K562 (cell line): Measurements from ENCODE around the gene NDUFS8. TPM values are rescaled to one million over a fixed set of nuclear protein-coding genes. Genes with fewer than 3 reads are reported as not detected.

Experiments
- CREB1 ChIP-seq, 2 experiments: sonication (generic) in 1 of 2; formaldehyde crosslinking in 1 of 2; IDR thresholded peaks; 2 replicates each; pipeline versions ENCODE4 v1.6.1 to v1.8.0; 2012 to 2022; ENCODE audit warnings: inconsistent platforms in 1 of 2, mild to moderate bottlenecking in 1 of 2, missing genetic modification reagents in 1 of 2, moderate library complexity in 1 of 2
- CTBP1 ChIP-seq: fragments of 450-650 bp; IDR thresholded peaks from 2 replicates; pipeline ENCODE4 v1.6.1; 2016; ENCODE audit warnings: borderline replicate concordance
- EGR1 ChIP-seq: fragments of 450-650 bp; conservative IDR thresholded peaks from 2 replicates; pipeline ENCODE4 v1.6.1; 2017; ENCODE audit warnings: mild to moderate bottlenecking
- FOXP1 ChIP-seq: sonication (generic); formaldehyde crosslinking; IDR thresholded peaks from 2 replicates; pipeline ENCODE4 v1.8.0; 2022; ENCODE audit warnings: mild to moderate bottlenecking, missing genetic modification reagents
- HDGF ChIP-seq: fragments of 450-650 bp; IDR thresholded peaks from 2 replicates; pipeline ENCODE4 v1.6.1; 2016
- HIVEP1 ChIP-seq: fragments of 250-450 bp; sonication (Bioruptor Pico); IDR thresholded peaks from 2 replicates; pipeline ENCODE4 v1.4.0; 2020; ENCODE audit warnings: mild to moderate bottlenecking
- HNRNPLL ChIP-seq: fragments of 200-400 bp; formaldehyde crosslinking; IDR thresholded peaks from 2 replicates; pipeline ENCODE4 v1.6.1; 2017; ENCODE audit warnings: low read length, low read depth, mild to moderate bottlenecking; ENCODE audit not compliant: poor library complexity, severe bottlenecking
- MAZ ChIP-seq, 2 experiments: fragments of 450-650 bp in 1 of 2; sonication (generic) in 1 of 2; formaldehyde crosslinking; IDR thresholded peaks in 1 of 2; conservative IDR thresholded peaks in 1 of 2; 2 replicates each; pipeline versions ENCODE4 v1.4.0 to v1.5.0; 2020; ENCODE audit warnings: mild to moderate bottlenecking in 1 of 2, missing genetic modification reagents in 1 of 2
- NFIC ChIP-seq: fragments of 450-650 bp; IDR thresholded peaks from 2 replicates; pipeline ENCODE4 v1.6.1; 2017; ENCODE audit warnings: mild to moderate bottlenecking, inconsistent platforms
- POLR3G ChIP-seq: IDR thresholded peaks from 2 replicates; pipeline ENCODE4 v1.6.1; 2011; ENCODE audit not compliant: insufficient read length, insufficient replicate concordance; ENCODE audit errors: extremely low read depth
- PTTG1 ChIP-seq: fragments of 450-650 bp; IDR thresholded peaks from 2 replicates; pipeline ENCODE4 v1.6.1; 2016; ENCODE audit warnings: low read depth, mild to moderate bottlenecking, missing genetic modification characterization, missing compliant biosample characterization
- RFX7 ChIP-seq: fragments of 250-450 bp; sonication (Bioruptor Pico); IDR thresholded peaks from 2 replicates; pipeline ENCODE4 v1.5.1; 2021; ENCODE audit warnings: mild to moderate bottlenecking
- SETDB1 ChIP-seq: IDR thresholded peaks from one replicate; pipeline ENCODE4 v1.6.1; 2012; ENCODE audit warnings: low read length, control low read depth, inconsistent platforms
- TAF7 ChIP-seq: fragments of 450-650 bp; IDR thresholded peaks from 2 replicates; pipeline ENCODE4 v1.6.1; 2016; ENCODE audit warnings: missing genetic modification characterization, missing compliant biosample characterization
- polyA plus RNA-seq, 8 experiments: library from polyadenylated mRNA; depleted of rRNA in 4 of 8; stranded (reverse) in 5 of 8; unstranded in 3 of 8; fragments of >200 nt; fragmentation: Nextera tagmentation in 2 of 8; fragmentation: Illumina TruSeq in 1 of 8; extraction: Ambion mirVana in 2 of 8; extraction: Trizol in 1 of 8; gene quantifications; 2 replicates each; pipeline versions ENCODE4 v1.2.1 to v1.2.3, GENCODE V29; 2011 to 2014; ENCODE audit warnings: inconsistent platforms in 1 of 8, missing spikeins in 1 of 8
- total RNA-seq, 7 experiments: library from RNA; depleted of rRNA in 6 of 7; stranded (reverse); fragments of >200 nt in 6 of 7; fragmentation: Illumina TruSeq in 2 of 7; extraction: Trizol in 2 of 7; gene quantifications; 2 replicates each; pipeline versions ENCODE4 v1.2.1 to v1.2.3, GENCODE V29; 2011 to 2021; ENCODE audit warnings: low replicate concordance in 1 of 7
- TF ChIP-seq, protein P1 (sequence below): fragments of 250-450 bp; sonication (Bioruptor Pico); IDR thresholded peaks from 2 replicates; pipeline ENCODE4 v1.8.0; 2022; ENCODE audit warnings: inconsistent platforms
- TF ChIP-seq, protein P2 (sequence below): fragments of 450-650 bp; IDR thresholded peaks from 2 replicates; pipeline ENCODE4 v1.6.1; 2016; ENCODE audit warnings: antibody characterized with exemption
- TF ChIP-seq, protein P3 (sequence below): fragments of 450-650 bp; IDR thresholded peaks from 2 replicates; pipeline ENCODE4 v1.6.1; 2016; ENCODE audit warnings: missing biosample characterization, missing genetic modification characterization
- TF ChIP-seq, protein P4 (sequence below), 3 experiments: IDR thresholded peaks in 2 of 3; conservative IDR thresholded peaks in 1 of 3; 2 replicates each; pipeline ENCODE4 v1.5.1; 2011 to 2012; ENCODE audit warnings: low read length in 3 of 3, mild to moderate bottlenecking in 3 of 3, control low read depth in 2 of 3, improper control_type of control experiment in 1 of 3, inconsistent platforms in 1 of 3, low read depth in 1 of 3, mixed read lengths in 1 of 3, moderate library complexity in 1 of 3; ENCODE audit not compliant: insufficient read depth in 2 of 3
- TF ChIP-seq, protein P5 (sequence below), 2 experiments: IDR thresholded peaks; 2 replicates each; pipeline ENCODE4 v1.6.1; 2012; ENCODE audit warnings: improper control_type of control experiment in 2 of 2, low read depth in 2 of 2, low read length in 2 of 2, borderline replicate concordance in 1 of 2

The NDUFS8 gene
- total and polyA plus RNA-seq, 9 of the 15 experiments (the other 6 are each of a cell fraction or from before 2014, with no cell fraction given), result 36.5 to 351 (median 101) TPM

DNA sequence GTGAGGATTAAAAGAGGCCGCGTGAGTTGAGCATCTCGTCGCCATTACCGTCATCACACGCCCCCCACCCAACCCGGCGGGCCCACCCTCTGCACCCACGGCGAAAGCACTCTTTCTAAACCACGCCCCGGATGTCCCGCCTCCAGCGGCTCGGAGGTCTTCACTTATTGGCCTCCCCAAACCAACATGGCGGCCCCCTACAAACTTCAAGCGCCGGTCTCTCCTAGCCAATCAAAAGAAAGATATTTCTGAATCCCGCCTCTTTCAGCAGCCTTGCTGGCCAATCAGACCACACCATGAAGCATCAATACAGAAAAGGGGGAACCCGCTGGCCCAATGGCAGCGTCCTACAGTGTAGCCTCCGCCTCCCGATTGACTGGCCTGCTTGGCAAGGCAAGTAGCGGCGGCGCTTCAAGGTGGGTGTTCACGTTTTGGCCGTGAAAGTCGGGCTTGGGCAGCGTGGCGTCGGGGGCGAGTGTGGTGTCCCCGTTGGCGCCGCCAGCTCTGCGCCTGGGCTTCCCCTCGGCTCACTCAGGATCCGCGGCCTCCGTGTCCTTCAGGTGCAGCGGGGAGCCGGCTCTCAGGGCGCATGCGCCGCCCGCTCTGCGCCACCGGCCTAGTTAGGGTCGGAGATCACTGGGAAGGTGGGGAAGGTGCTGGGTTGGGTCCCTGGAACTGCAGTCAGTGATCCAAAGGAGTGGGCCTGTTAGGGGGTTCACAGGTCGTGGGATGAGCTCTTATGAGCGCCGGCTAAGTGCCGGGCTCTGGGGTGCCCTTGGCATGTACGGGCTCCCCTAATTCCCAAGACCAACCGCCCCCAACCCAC is at the start of gene NDUFS8 (continued):
- TF ChIP-seq, protein P1, sequence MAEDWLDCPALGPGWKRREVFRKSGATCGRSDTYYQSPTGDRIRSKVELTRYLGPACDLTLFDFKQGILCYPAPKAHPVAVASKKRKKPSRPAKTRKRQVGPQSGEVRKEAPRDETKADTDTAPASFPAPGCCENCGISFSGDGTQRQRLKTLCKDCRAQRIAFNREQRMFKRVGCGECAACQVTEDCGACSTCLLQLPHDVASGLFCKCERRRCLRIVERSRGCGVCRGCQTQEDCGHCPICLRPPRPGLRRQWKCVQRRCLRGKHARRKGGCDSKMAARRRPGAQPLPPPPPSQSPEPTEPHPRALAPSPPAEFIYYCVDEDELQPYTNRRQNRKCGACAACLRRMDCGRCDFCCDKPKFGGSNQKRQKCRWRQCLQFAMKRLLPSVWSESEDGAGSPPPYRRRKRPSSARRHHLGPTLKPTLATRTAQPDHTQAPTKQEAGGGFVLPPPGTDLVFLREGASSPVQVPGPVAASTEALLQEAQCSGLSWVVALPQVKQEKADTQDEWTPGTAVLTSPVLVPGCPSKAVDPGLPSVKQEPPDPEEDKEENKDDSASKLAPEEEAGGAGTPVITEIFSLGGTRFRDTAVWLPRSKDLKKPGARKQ (CRISPR knock-in tag), result no peak
- TF ChIP-seq PTTG1 (tag), result no peak
- peak; percentile 50; the same call in 1 of the 2 replicates for TF ChIP-seq CTBP1
- TF ChIP-seq, protein P2, sequence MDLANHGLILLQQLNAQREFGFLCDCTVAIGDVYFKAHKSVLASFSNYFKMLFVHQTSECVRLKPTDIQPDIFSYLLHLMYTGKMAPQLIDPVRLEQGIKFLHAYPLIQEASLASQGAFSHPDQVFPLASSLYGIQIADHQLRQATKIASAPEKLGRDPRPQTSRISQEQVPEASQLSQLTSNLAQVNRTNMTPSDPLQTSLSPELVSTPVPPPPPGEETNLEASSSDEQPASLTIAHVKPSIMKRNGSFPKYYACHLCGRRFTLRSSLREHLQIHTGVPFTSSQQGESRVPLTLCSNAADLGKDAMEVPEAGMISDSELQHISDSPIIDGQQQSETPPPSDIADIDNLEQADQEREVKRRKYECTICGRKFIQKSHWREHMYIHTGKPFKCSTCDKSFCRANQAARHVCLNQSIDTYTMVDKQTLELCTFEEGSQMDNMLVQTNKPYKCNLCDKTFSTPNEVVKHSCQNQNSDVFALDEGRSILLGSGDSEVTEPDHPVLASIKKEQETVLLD, result peak; percentile 88
- TF ChIP-seq CREB1 (IDR thresholded peaks at IDR 0.05), result 0 out of 2 replicates have a peak, but pooled peaks have one; percentile 40
- no peak for TF ChIP-seq CREB1 (CRISPR knock-in tag; IDR thresholded peaks at IDR 0.05)
- TF ChIP-seq, protein P3, sequence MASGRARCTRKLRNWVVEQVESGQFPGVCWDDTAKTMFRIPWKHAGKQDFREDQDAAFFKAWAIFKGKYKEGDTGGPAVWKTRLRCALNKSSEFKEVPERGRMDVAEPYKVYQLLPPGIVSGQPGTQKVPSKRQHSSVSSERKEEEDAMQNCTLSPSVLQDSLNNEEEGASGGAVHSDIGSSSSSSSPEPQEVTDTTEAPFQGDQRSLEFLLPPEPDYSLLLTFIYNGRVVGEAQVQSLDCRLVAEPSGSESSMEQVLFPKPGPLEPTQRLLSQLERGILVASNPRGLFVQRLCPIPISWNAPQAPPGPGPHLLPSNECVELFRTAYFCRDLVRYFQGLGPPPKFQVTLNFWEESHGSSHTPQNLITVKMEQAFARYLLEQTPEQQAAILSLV (tag), result no peak
- TF ChIP-seq TAF7 (tag), result peak; percentile 20; the same call in 1 of the 2 replicates
- no peak for TF ChIP-seq FOXP1 (CRISPR knock-in tag)
- peak; percentile 73 for TF ChIP-seq HNRNPLL
- no peak for TF ChIP-seq NFIC
- no peak for TF ChIP-seq SETDB1
- no peak for TF ChIP-seq POLR3G
- TF ChIP-seq RFX7, result no peak
- TF ChIP-seq, protein P4, sequence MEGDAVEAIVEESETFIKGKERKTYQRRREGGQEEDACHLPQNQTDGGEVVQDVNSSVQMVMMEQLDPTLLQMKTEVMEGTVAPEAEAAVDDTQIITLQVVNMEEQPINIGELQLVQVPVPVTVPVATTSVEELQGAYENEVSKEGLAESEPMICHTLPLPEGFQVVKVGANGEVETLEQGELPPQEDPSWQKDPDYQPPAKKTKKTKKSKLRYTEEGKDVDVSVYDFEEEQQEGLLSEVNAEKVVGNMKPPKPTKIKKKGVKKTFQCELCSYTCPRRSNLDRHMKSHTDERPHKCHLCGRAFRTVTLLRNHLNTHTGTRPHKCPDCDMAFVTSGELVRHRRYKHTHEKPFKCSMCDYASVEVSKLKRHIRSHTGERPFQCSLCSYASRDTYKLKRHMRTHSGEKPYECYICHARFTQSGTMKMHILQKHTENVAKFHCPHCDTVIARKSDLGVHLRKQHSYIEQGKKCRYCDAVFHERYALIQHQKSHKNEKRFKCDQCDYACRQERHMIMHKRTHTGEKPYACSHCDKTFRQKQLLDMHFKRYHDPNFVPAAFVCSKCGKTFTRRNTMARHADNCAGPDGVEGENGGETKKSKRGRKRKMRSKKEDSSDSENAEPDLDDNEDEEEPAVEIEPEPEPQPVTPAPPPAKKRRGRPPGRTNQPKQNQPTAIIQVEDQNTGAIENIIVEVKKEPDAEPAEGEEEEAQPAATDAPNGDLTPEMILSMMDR (IDR thresholded peaks at IDR 0.05 in 2 of 3, conservative IDR thresholded peaks at IDR 0.05 in 1 of 3; ENCODE audit: insufficient read depth in 2 of 3, low read depth in 1 of 3, low read length in 3 of 3), result no peak
- TF ChIP-seq MAZ (CRISPR knock-in tag; conservative IDR thresholded peaks at IDR 0.05 in 1 of 2, IDR thresholded peaks at IDR 0.05 in 1 of 2), result peak in 1 of 2 experiments; percentile 34; a peak in 3 of 4 replicates
- TF ChIP-seq, protein P5, sequence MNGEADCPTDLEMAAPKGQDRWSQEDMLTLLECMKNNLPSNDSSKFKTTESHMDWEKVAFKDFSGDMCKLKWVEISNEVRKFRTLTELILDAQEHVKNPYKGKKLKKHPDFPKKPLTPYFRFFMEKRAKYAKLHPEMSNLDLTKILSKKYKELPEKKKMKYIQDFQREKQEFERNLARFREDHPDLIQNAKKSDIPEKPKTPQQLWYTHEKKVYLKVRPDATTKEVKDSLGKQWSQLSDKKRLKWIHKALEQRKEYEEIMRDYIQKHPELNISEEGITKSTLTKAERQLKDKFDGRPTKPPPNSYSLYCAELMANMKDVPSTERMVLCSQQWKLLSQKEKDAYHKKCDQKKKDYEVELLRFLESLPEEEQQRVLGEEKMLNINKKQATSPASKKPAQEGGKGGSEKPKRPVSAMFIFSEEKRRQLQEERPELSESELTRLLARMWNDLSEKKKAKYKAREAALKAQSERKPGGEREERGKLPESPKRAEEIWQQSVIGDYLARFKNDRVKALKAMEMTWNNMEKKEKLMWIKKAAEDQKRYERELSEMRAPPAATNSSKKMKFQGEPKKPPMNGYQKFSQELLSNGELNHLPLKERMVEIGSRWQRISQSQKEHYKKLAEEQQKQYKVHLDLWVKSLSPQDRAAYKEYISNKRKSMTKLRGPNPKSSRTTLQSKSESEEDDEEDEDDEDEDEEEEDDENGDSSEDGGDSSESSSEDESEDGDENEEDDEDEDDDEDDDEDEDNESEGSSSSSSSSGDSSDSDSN (IDR thresholded peaks at IDR 0.05; ENCODE audit: borderline replicate concordance in 1 of 2, low read depth in 2 of 2, low read length in 2 of 2), result no peak
- no peak for TF ChIP-seq EGR1
- no peak for TF ChIP-seq HDGF
- TF ChIP-seq HIVEP1 (CRISPR knock-in tag), result no peak
